ENCODE data around the gene TSPEAR.
"Not testable (repeated sequence)": the region's sequence is repeated elsewhere in the genome, so short reads cannot be mapped to it uniquely, and the experiment has no call there.

Gene TSPEAR

GRCh38 chr21:44568667-44569556 lies 142.5 kb downstream of the TSPEAR start:
- DNase-seq: no peak

GRCh38 chr21:44568261-44568660 lies 143.1 kb downstream of the TSPEAR start:
- DNase-seq: no peak

GRCh38 chr21:44567481-44568171 lies 143.7 kb downstream of the TSPEAR start:
- DNase-seq: no peak

GRCh38 chr21:44566403-44566802 lies 145.0 kb downstream of the TSPEAR start:
- DNase-seq: no peak

- DNase-seq: no peak
These were observed 146.3 kb downstream of the TSPEAR start for GRCh38 chr21:44564886-44565598.

GRCh38 chr21:44564099-44564498 lies 147.3 kb downstream of the TSPEAR start:
- DNase-seq: no peak

- DNase-seq: no peak
These were observed 152.7 kb downstream of the TSPEAR start, which contains the start of gene KRTAP10-3 for GRCh38 chr21:44558695-44559094. TSS of gene KRTAP10-3 (minus strand) at chr21:44558795. CDS start at chr21:44558715, 80 bp downstream.

- DNase-seq: not testable (repeated sequence)
These were observed 153.1 kb downstream of the TSPEAR start for GRCh38 chr21:44558329-44558675.

GRCh38 chr21:44557491-44558328 lies 153.7 kb downstream of the TSPEAR start:
- DNase-seq: no peak

GRCh38 chr21:44556879-44557278 lies 154.5 kb downstream of the TSPEAR start:
- DNase-seq: no peak

GRCh38 chr21:44555200-44555875 lies 156.0 kb downstream of the TSPEAR start:
- DNase-seq: no peak

GRCh38 chr21:44552681-44553080 lies 158.7 kb downstream of the TSPEAR start:
- DNase-seq: no peak

- no peak for DNase-seq
These were observed 159.2 kb downstream of the TSPEAR start for GRCh38 chr21:44552136-44552535.

GRCh38 chr21:44551340-44551961 lies 159.9 kb downstream of the TSPEAR start, which contains the start of gene KRTAP10-2:
TSS of gene KRTAP10-2 (minus strand) at chr21:44551505. CDS start at chr21:44551458, 47 bp downstream.
- DNase-seq: no peak

- no peak for DNase-seq
These were observed 160.6 kb downstream of the TSPEAR start for GRCh38 chr21:44550807-44551206.

GRCh38 chr21:44550285-44550684 lies 161.1 kb downstream of the TSPEAR start:
- not testable (repeated sequence) for DNase-seq

GRCh38 chr21:44549525-44550211 lies 161.7 kb downstream of the TSPEAR start:
- DNase-seq: no peak

GRCh38 chr21:44548922-44549321 lies 162.4 kb downstream of the TSPEAR start:
- DNase-seq: no peak

GRCh38 chr21:44548381-44548780 lies 163.0 kb downstream of the TSPEAR start:
- no peak for DNase-seq

Measured in right kidney (tissue), 1 donor.